ENCODE measurements around the gene MOK. TPM values are rescaled to one million over a fixed set of nuclear protein-coding genes. Genes with fewer than 3 reads are reported as not detected.

MOK gene
- total RNA-seq, 2 donors from 2014 or later: 60.3 to 102 TPM

DNA sequence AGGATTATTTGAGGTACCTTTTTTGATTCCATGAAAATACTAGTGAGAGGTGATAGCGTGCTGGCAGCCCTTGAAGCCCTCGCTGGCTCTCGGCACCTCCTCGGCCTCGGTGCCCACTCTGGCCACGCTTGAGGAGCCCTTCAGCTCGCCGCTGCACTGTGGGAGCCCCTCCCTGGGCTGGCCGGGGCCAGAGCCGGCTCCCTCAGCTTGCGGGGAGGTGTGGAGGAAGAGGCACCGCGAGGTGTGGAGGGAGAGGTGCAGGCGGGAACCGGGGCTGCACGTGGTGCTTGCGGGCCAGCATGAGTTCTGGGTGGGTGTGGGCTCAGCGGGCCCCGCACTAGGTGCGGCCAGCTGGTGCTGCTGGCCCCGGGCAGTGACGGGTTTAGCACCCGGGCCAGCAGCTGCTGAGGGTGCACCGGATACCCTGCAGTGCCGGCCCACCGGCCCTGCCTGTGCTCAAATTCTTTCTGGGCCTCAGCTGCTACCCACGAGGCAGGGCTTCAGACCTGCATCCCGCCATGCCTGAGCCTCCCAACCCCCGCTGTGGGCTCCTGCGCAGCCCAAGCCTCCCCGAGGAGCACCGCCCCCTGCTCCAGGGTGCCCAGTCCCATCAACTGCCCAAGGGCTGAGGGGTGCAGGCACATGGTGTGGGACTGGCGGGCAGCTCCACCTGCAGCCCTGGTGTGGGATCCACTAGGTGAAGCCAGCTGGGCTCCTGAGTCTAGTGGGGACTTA is 7.4 kb downstream of the MOK start:
- no peak for DNase-seq
- Mint-ChIP-seq H3K4me3 (no peak overlapping the region), H3K4me1 (no peaks in the 10 kb centered on the region), H3K27ac (no peak overlapping the region), H3K27me3 (ENCODE audit: insufficient read depth) (no peaks in the 10 kb centered on the region), H3K36me3 (ENCODE audit: low read depth) (peaks cover 9% of the 10 kb centered on the region), H3K9me3 (peaks cover 19% of the 10 kb centered on the region)
- 94 to 98% methylated on average over 17 to 33 of the region's 33 CpGs for WGBS, 2 experiments (ENCODE audit: insufficient coverage in 1 of 2, insufficient read length in 1 of 2)
- Histone ChIP-seq H3K4me3 (ENCODE audit: low read length) (no peak overlapping the region), H3K9me3 (ENCODE audit: control insufficient read depth, low read length) (no peaks in the 10 kb centered on the region), H3K27me3 (ENCODE audit: control insufficient read depth, insufficient read depth, low read length, poor library complexity, severe bottlenecking) (no peaks in the 10 kb centered on the region), H3K4me1 (ENCODE audit: control insufficient read depth, insufficient read depth, low read length) (no peaks in the 10 kb centered on the region), H3K36me3 (ENCODE audit: control insufficient read depth, insufficient read depth, low read length) (no peaks in the 10 kb centered on the region), H3K27ac (ENCODE audit: low read depth, low read length) (no peak overlapping the region), H3K9ac (ENCODE audit: extremely low read depth, low read length, poor library complexity, severe bottlenecking) (no peak overlapping the region)
- TF ChIP-seq, protein P1, sequence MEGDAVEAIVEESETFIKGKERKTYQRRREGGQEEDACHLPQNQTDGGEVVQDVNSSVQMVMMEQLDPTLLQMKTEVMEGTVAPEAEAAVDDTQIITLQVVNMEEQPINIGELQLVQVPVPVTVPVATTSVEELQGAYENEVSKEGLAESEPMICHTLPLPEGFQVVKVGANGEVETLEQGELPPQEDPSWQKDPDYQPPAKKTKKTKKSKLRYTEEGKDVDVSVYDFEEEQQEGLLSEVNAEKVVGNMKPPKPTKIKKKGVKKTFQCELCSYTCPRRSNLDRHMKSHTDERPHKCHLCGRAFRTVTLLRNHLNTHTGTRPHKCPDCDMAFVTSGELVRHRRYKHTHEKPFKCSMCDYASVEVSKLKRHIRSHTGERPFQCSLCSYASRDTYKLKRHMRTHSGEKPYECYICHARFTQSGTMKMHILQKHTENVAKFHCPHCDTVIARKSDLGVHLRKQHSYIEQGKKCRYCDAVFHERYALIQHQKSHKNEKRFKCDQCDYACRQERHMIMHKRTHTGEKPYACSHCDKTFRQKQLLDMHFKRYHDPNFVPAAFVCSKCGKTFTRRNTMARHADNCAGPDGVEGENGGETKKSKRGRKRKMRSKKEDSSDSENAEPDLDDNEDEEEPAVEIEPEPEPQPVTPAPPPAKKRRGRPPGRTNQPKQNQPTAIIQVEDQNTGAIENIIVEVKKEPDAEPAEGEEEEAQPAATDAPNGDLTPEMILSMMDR (conservative IDR thresholded peaks at IDR 0.05): no peak

GRCh38 chr14:102295270-102295669 is 9.7 kb downstream of the MOK start:
- Histone ChIP-seq H3K9ac (ENCODE audit: extremely low read depth, low read length, poor library complexity, severe bottlenecking) (no peak overlapping the region), H3K27me3 (ENCODE audit: control insufficient read depth, insufficient read depth, low read length, poor library complexity, severe bottlenecking) (no peaks in the 10 kb centered on the region), H3K27ac (ENCODE audit: low read depth, low read length) (no peak overlapping the region), H3K9me3 (ENCODE audit: control insufficient read depth, low read length) (no peaks in the 10 kb centered on the region), H3K4me3 (ENCODE audit: low read length) (no peak overlapping the region), H3K4me1 (ENCODE audit: control insufficient read depth, insufficient read depth, low read length) (no peaks in the 10 kb centered on the region), H3K36me3 (ENCODE audit: control insufficient read depth, insufficient read depth, low read length) (no peaks in the 10 kb centered on the region)
- peaks cover 9% of the 10 kb centered on the region for H3K36me3 Mint-ChIP-seq (ENCODE audit: low read depth)
- no peaks in the 10 kb centered on the region for H3K27me3 Mint-ChIP-seq (ENCODE audit: insufficient read depth)
- no peak overlapping the region for H3K27ac Mint-ChIP-seq
- TF ChIP-seq, protein P1 (conservative IDR thresholded peaks at IDR 0.05): peak; percentile 68
- no peak for DNase-seq
- no peaks in the 10 kb centered on the region for H3K4me1 Mint-ChIP-seq
- H3K9me3 Mint-ChIP-seq: peaks cover 19% of the 10 kb centered on the region
- WGBS, 2 experiments (ENCODE audit: insufficient coverage in 1 of 2, insufficient read length in 1 of 2): 40 to 71% methylated on average over 1 to 3 of the region's 3 CpGs
- no peak overlapping the region for H3K4me3 Mint-ChIP-seq

DNA sequence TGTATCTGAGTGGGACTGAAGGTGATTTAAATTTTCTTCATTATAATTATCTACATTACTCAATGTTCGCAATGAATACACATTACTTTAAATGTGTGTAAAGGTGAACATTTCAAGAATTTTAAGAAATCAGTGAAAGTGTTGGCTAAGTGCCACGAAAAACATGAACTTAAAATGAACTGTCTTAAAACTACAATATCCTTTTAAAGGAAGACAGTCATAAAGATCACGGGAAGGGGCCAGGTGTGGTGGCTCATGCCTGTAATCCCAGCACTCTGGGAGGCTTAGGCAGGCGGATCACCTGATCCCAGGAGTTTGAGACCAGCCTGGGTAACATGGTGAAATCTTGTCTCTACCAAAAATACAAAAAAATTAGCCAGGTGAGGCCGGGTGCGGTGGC is 11.2 kb downstream of the MOK start:
- H3K9me3 Mint-ChIP-seq: peaks cover 18% of the 10 kb centered on the region
- no peak overlapping the region for H3K27ac Mint-ChIP-seq
- peaks cover 8% of the 10 kb centered on the region for H3K36me3 Mint-ChIP-seq (ENCODE audit: low read depth)
- Histone ChIP-seq H3K9me3 (ENCODE audit: control insufficient read depth, low read length) (no peaks in the 10 kb centered on the region), H3K27ac (ENCODE audit: low read depth, low read length) (no peak overlapping the region), H3K4me1 (ENCODE audit: control insufficient read depth, insufficient read depth, low read length) (no peaks in the 10 kb centered on the region), H3K9ac (ENCODE audit: extremely low read depth, low read length, poor library complexity, severe bottlenecking) (no peak overlapping the region), H3K4me3 (ENCODE audit: low read length) (no peak overlapping the region), H3K36me3 (ENCODE audit: control insufficient read depth, insufficient read depth, low read length) (no peaks in the 10 kb centered on the region), H3K27me3 (ENCODE audit: control insufficient read depth, insufficient read depth, low read length, poor library complexity, severe bottlenecking) (no peaks in the 10 kb centered on the region)
- no peaks in the 10 kb centered on the region for H3K27me3 Mint-ChIP-seq (ENCODE audit: insufficient read depth)
- WGBS, 2 experiments (ENCODE audit: insufficient coverage in 1 of 2, insufficient read length in 1 of 2): 90 to 98% methylated on average over 2 to 5 of the region's 6 CpGs
- no peak for DNase-seq
- no peak overlapping the region for H3K4me3 Mint-ChIP-seq
- TF ChIP-seq, protein P1 (conservative IDR thresholded peaks at IDR 0.05): no peak
- no peaks in the 10 kb centered on the region for H3K4me1 Mint-ChIP-seq

All from endodermal cell (in vitro differentiated cells).